ENCODE measurements around the gene MIEF2.

MIEF2 gene

DNA sequence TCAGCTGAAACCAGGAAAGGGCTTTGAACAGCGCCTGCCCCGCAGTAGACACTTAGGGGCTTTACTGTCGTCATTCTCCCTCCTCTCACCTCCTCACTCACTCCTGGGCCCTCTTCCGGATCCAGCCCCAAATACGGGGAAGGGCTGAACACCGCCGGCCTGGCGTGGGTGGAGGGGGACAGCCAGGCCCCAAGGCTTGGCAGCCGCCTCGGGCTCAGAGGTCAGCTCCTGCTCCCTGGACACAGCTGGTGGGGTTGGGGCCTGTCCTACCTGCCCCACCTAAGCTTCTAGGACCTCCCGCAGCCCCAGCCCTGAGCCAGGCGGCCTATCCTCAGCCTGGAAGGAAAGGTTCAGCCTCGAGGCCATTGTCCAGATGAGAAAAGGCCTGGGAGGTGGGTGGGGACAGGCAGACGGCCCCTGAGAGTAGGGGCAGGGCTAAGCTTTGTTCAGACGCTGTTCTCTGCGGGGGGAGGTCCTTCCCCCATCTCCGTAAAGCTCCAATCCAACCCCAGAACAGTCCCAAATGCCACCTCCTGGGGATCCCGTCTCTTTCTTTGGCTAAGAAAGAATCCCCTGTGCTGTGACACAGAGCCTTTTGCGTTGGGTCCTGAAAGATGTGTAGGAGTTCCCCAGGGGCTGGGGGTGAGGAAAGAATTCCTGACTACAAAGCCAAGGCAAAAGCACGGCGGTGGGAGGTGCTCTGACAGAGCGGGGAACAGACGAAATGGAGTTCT, 35.9 kb upstream of the MIEF2 start:
- no peak overlapping the region for H3K4me3 ChIP-seq (ENCODE audit: low read depth, low read length)
- no peak for TF ChIP-seq CTCF (IDR thresholded peaks at IDR 0.05; ENCODE audit: insufficient read depth, low read depth, low read length, missing control alignments)
- DNase-seq (ENCODE audit: low read depth), result no peak

DNA sequence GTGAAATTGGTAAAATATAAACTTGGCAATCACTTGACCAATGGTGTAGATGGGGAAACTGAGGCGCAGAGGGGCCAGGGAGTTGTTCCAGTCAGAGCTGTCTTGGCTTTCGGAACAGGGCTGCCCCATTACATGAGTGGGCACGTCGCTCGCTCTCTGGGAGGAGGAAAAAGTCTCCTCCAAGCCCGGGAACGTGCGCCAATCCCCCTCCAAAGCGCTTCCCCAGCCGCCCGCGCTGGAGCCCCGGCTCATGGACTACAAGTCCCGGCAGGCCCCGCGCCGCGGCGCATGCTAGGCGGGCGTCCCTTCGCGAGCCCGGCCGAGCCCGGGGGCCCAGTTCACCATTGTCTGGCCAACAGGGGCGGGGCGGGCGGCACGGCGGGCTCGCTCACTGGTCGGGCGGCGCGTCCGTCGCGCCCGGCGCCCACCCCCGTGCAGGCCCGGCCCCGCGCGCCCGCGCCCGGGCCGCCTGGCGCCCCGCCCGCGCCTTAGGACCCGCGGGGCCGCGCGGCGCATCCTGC, 35.3 kb upstream of the MIEF2 start, which contains the start of gene LLGL1:
LLGL1 (plus strand) TSS at position 515 of the 521 bp plus-strand sequence. CDS start 48 bp downstream, outside the sequence.
- no peak for TF ChIP-seq CTCF (IDR thresholded peaks at IDR 0.05; ENCODE audit: insufficient read depth, low read depth, low read length, missing control alignments)
- peak within 1 kb of the TSS; percentile 53 for H3K4me3 ChIP-seq (ENCODE audit: low read depth, low read length)
- DNase-seq (ENCODE audit: low read depth), result peak; percentile 97

DNA sequence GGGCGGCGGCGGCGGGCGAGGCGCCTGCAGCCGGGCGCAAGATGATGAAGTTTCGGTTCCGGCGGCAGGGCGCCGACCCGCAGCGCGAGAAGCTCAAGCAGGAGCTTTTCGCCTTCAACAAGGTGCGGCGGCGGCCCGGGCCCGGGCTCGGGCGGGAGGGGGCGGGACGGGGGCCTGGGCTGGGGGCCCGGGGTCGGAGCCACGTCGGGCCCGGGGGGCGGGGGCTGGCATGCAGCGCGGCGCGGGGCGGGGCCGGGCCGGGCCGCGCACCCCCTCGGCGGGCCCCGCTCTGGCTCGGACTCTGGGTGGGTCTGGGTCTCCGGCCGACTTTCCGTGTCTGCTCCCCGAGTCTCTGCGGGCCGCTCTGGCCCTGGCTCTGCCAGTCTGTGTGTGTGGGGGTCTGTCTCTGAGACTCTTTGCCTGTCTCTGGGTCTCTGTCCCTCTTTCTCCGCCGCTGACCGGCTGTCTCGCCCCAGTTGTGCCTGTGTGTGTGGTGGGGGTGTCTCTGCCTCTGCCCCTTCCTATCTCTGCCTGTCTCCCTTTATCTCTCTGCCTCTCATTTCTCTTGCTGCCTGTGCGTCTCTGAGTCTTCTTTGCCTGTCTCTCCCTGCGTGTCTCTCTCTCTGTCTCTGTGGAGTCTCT, 34.7 kb upstream of the MIEF2 start:
- peak overlapping the region; percentile 53 for H3K4me3 ChIP-seq (ENCODE audit: low read depth, low read length)
- no peak for TF ChIP-seq CTCF (IDR thresholded peaks at IDR 0.05; ENCODE audit: insufficient read depth, low read depth, low read length, missing control alignments)
- DNase-seq (ENCODE audit: low read depth), result no peak

DNA sequence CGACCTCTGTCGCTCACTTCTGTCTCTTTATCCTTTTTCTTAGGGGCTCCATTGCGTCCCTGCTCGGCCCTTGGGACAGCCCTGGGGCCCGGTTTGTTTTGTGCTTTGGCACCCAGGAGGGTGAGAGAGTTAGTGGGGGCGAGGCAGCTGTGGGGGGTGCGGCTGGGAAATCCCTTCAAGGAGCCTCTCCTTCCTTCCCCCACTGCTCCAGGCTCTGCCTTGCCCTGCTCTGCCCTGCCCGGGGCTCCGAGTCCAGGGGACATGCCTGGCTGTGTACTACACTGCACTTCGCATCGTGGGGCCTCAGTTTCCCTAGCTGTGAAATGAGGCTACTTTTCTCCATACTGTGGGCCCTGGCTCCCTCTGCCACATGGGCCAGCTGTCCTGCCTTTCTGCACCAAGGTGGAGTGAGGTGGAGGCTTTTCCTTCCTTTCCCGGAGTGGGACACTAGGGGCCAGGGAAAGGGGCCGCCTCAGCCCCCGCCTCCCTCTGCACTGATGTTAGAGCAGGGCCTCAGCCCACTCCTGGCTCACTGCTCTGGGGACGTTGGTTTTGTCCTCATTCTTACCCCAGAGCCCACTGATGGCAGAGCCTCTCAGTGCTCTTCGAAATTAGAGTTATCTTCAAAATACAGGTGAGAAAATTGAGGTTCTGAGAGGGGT, 34.0 kb upstream of the MIEF2 start:
- no peak for DNase-seq (ENCODE audit: low read depth)
- peak overlapping the region; percentile 53 for H3K4me3 ChIP-seq (ENCODE audit: low read depth, low read length)
- TF ChIP-seq CTCF (IDR thresholded peaks at IDR 0.05; ENCODE audit: insufficient read depth, low read depth, low read length, missing control alignments), result no peak

GRCh38 chr17:18227635-18228034, 32.8 kb upstream of the MIEF2 start:
- DNase-seq (ENCODE audit: low read depth), result no peak
- TF ChIP-seq CTCF (IDR thresholded peaks at IDR 0.05; ENCODE audit: insufficient read depth, low read depth, low read length, missing control alignments), result no peak
- H3K4me3 ChIP-seq (ENCODE audit: low read depth, low read length), result no peak overlapping the region

DNA sequence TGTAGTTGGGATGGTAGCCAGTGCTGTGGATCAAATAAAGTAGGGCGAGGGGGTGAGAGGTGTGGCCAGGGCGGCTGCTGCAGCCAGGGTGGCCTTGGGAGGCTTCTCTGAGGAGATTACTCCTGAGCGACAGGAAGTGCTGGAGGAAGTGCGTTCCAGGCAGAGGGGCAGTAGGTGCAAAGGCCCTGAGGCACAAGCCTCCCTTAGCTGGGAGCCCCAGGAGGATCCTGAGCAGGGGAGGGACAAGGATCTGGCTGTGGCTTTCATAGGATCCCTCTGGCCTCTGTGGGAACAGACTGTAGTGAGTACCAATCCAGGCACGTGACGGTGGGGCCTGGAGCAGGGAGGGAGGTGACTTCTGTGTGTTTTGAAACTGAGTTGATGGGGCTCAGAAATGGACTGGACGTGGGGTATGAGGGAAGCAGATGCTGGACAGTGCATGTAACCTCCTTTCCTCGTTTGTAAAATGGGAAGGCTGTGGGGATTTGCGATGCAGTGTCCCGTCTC, 32.2 kb upstream of the MIEF2 start:
- DNase-seq (ENCODE audit: low read depth), result no peak
- TF ChIP-seq CTCF (IDR thresholded peaks at IDR 0.05; ENCODE audit: insufficient read depth, low read depth, low read length, missing control alignments), result no peak
- no peak overlapping the region for H3K4me3 ChIP-seq (ENCODE audit: low read depth, low read length)

All from GM12865 (cell line).